HepG2 (cell line): ENCODE measurements around the gene INTS1. TPM values are rescaled to one million over a fixed set of nuclear protein-coding genes. Genes with fewer than 3 reads are reported as not detected.

Source experiments
- EHMT2 ChIP-seq: fragments of 200-600 bp; sonication (generic); IDR thresholded peaks from 2 replicates; pipeline ENCODE4 v1.7.0; 2017; ENCODE audit warnings: antibody characterized with exemption, low read depth, low read length, borderline replicate concordance
- GLI4 ChIP-seq: sonication (generic); formaldehyde crosslinking; IDR thresholded peaks from 2 replicates; pipeline ENCODE4 v1.5.1; 2020; ENCODE audit warnings: missing genetic modification reagents, mild to moderate bottlenecking, moderate library complexity, borderline replicate concordance
- HNRNPL ChIP-seq: fragments of 200-400 bp; formaldehyde crosslinking; IDR thresholded peaks from 2 replicates; pipeline ENCODE4 v1.6.1; 2017; ENCODE audit warnings: mild to moderate bottlenecking, low read depth, low read length
- HOXA9 ChIP-seq: sonication (generic); formaldehyde crosslinking; IDR thresholded peaks from 2 replicates; pipeline ENCODE4 v1.8.1; 2022; ENCODE audit warnings: missing genetic modification reagents, mild to moderate bottlenecking, moderate library complexity, borderline replicate concordance
- KDM6A ChIP-seq: IDR thresholded peaks from 2 replicates; pipeline ENCODE4 v1.6.1; 2016; ENCODE audit warnings: low read depth
- RAD21 ChIP-seq: fragments of 450-650 bp; formaldehyde crosslinking; IDR thresholded peaks from 2 replicates; pipeline ENCODE4 v1.5.0; 2020; ENCODE audit warnings: mild to moderate bottlenecking
- SMC3 ChIP-seq: IDR thresholded peaks from 2 replicates; pipeline ENCODE4 v1.6.1; 2011; ENCODE audit warnings: low read length, improper control_type of control experiment
- SSRP1 ChIP-seq: IDR thresholded peaks from 2 replicates; pipeline ENCODE4 v1.6.1; 2016; ENCODE audit warnings: control low read depth
- U2AF1 ChIP-seq: fragments of 200-400 bp; formaldehyde crosslinking; optimal IDR thresholded peaks from 2 replicates; pipeline ENCODE3; 2017; ENCODE audit warnings: mild to moderate bottlenecking, low read depth, low read length
- ZNF337 ChIP-seq: sonication (generic); formaldehyde crosslinking; IDR thresholded peaks from 2 replicates; pipeline ENCODE4 v1.5.1; 2020; ENCODE audit warnings: missing genetic modification reagents, low read depth, mild to moderate bottlenecking, borderline replicate concordance
- ZNF746 ChIP-seq: sonication (generic); formaldehyde crosslinking; IDR thresholded peaks from 2 replicates; pipeline ENCODE4 v1.8.0; 2022; ENCODE audit warnings: mild to moderate bottlenecking, missing genetic modification reagents
- ZNF841 ChIP-seq: sonication (generic); formaldehyde crosslinking; IDR thresholded peaks from 2 replicates; pipeline ENCODE4 v1.8.1; 2023; ENCODE audit warnings: missing genetic modification reagents, borderline replicate concordance
- polyA plus RNA-seq, 8 experiments: library from polyadenylated mRNA; depleted of rRNA in 3 of 8; stranded (reverse) in 7 of 8; unstranded in 1 of 8; fragments of >200 nt; fragmentation: Illumina TruSeq in 4 of 8; extraction: Trizol in 4 of 8; gene quantifications; 2 replicates each; pipeline versions ENCODE4 v1.2.1 to v1.2.3, GENCODE V29; 2011 to 2016; ENCODE audit warnings: low read depth in 4 of 8, missing spikeins in 1 of 8, mixed read lengths in 1 of 8; ENCODE audit not compliant: insufficient read depth in 1 of 8
- total RNA-seq, 5 experiments: library from RNA; depleted of rRNA; stranded (reverse); fragments of >200 nt; fragmentation: Illumina TruSeq; extraction: Trizol; gene quantifications; 2 replicates each; pipeline ENCODE4 v1.2.3, GENCODE V29; 2016; ENCODE audit warnings: low read depth in 1 of 5
- TF ChIP-seq, protein P1 (sequence below): sonication (generic); formaldehyde crosslinking; IDR thresholded peaks from 2 replicates; pipeline ENCODE4 v1.9.0; 2021; ENCODE audit warnings: mild to moderate bottlenecking, missing genetic modification reagents
- TF ChIP-seq, protein P2 (sequence below): sonication (generic); formaldehyde crosslinking; IDR thresholded peaks from 2 replicates; pipeline ENCODE4 v1.4.0; 2020; ENCODE audit warnings: mild to moderate bottlenecking, missing genetic modification reagents

Gene INTS1
- total and polyA plus RNA-seq, 2 of the 13 experiments (the other 11 are each of a cell fraction or from before 2014, with no cell fraction given) = 13.7 to 29.0 TPM

- TF ChIP-seq SMC3 = peak; percentile 40; the same call in 1 of the 2 replicates
- TF ChIP-seq ZNF746 = 0 out of 2 replicates have a peak, but pooled peaks have one; percentile 34
- TF ChIP-seq ZNF337 = no peak
- TF ChIP-seq KDM6A = no peak
- TF ChIP-seq HNRNPL = no peak
- TF ChIP-seq EHMT2 = no peak
- peak; percentile 95 for TF ChIP-seq RAD21 (CRISPR knock-in tag)
- TF ChIP-seq GLI4 = no peak
- no peak for TF ChIP-seq SSRP1 (CRISPR knock-in tag)
- TF ChIP-seq HOXA9 (CRISPR knock-in tag) = no peak
- no peak for TF ChIP-seq U2AF1
- TF ChIP-seq ZNF841 = no peak
- TF ChIP-seq, protein P1, sequence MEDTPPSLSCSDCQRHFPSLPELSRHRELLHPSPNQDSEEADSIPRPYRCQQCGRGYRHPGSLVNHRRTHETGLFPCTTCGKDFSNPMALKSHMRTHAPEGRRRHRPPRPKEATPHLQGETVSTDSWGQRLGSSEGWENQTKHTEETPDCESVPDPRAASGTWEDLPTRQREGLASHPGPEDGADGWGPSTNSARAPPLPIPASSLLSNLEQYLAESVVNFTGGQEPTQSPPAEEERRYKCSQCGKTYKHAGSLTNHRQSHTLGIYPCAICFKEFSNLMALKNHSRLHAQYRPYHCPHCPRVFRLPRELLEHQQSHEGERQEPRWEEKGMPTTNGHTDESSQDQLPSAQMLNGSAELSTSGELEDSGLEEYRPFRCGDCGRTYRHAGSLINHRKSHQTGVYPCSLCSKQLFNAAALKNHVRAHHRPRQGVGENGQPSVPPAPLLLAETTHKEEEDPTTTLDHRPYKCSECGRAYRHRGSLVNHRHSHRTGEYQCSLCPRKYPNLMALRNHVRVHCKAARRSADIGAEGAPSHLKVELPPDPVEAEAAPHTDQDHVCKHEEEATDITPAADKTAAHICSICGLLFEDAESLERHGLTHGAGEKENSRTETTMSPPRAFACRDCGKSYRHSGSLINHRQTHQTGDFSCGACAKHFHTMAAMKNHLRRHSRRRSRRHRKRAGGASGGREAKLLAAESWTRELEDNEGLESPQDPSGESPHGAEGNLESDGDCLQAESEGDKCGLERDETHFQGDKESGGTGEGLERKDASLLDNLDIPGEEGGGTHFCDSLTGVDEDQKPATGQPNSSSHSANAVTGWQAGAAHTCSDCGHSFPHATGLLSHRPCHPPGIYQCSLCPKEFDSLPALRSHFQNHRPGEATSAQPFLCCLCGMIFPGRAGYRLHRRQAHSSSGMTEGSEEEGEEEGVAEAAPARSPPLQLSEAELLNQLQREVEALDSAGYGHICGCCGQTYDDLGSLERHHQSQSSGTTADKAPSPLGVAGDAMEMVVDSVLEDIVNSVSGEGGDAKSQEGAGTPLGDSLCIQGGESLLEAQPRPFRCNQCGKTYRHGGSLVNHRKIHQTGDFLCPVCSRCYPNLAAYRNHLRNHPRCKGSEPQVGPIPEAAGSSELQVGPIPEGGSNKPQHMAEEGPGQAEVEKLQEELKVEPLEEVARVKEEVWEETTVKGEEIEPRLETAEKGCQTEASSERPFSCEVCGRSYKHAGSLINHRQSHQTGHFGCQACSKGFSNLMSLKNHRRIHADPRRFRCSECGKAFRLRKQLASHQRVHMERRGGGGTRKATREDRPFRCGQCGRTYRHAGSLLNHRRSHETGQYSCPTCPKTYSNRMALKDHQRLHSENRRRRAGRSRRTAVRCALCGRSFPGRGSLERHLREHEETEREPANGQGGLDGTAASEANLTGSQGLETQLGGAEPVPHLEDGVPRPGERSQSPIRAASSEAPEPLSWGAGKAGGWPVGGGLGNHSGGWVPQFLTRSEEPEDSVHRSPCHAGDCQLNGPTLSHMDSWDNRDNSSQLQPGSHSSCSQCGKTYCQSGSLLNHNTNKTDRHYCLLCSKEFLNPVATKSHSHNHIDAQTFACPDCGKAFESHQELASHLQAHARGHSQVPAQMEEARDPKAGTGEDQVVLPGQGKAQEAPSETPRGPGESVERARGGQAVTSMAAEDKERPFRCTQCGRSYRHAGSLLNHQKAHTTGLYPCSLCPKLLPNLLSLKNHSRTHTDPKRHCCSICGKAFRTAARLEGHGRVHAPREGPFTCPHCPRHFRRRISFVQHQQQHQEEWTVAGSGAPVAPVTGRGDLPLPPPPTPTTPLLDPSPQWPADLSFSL (CRISPR knock-in tag) = no peak
- TF ChIP-seq, protein P2, sequence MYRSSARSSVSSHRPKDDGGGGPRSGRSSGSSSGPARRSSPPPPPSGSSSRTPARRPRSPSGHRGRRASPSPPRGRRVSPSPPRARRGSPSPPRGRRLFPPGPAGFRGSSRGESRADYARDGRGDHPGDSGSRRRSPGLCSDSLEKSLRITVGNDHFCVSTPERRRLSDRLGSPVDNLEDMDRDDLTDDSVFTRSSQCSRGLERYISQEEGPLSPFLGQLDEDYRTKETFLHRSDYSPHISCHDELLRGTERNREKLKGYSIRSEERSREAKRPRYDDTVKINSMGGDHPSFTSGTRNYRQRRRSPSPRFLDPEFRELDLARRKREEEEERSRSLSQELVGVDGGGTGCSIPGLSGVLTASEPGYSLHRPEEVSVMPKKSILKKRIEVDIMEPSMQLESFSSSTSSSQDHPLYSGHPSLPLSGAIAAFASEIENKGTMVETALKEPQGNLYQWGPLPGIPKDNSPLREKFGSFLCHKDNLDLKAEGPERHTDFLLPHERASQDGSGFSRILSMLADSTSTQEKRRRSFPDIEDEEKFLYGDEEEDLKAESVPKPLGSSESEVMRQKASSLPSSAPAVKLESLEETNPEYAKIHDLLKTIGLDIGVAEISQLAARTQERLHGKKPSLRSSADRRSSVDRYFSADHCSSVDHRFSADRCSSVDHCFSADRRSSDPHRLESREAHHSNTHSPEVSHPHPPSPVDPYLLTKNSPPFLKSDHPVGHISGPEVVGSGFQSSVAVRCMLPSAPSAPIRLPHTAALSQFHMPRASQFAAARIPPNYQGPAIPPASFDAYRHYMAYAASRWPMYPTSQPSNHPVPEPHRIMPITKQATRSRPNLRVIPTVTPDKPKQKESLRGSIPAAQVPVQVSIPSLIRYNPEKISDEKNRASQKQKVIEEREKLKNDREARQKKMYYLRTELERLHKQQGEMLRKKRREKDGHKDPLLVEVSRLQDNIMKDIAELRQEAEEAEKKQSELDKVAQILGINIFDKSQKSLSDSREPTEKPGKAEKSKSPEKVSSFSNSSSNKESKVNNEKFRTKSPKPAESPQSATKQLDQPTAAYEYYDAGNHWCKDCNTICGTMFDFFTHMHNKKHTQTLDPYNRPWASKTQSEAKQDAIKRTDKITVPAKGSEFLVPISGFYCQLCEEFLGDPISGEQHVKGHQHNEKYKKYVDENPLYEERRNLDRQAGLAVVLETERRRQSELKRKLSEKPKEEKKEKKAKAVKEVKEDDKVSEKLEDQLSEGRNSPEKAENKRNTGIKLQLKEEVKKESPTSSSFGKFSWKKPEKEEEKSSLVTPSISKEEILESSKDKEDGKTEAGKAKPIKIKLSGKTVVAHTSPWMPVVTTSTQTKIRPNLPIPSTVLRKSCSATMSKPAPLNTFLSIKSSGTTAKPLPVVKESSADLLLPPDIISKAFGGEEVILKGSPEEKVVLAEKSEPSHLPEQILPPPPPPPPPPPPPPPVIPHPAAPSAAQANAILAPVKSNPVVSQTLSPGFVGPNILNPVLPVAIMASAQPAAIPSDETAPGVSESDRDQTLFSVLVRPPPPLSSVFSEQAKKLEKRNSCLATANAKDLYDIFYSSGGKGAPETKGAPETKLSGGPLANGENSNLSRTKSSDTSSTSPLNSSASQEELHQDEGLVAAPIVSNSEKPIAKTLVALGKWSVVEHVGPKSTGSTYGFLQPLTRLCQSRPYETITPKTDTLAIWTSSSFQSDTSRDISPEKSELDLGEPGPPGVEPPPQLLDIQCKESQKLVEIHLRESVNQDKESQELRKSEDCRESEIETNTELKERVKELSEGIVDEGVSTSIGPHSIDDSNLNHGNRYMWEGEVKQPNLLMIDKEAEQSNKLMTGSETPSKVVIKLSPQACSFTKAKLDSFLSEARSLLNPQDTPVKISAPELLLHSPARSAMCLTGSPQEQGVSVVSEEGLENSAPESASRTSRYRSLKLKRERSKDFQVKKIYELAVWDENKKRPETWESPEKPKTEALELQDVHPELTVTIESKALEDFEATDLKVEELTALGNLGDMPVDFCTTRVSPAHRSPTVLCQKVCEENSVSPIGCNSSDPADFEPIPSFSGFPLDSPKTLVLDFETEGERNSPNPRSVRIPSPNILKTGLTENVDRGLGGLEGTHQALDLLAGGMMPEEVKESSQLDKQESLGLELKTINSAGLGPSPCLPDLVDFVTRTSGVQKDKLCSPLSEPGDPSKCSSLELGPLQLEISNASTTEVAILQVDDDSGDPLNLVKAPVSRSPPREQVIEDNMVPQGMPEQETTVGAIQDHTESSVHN = no peak
Measured at GRCh38 chr7:1473864-1474512, 30.2 kb downstream of the INTS1 start (continued).
